Measurements from ENCODE around the gene GPC1. TPM values are rescaled to one million over a fixed set of nuclear protein-coding genes. Genes with fewer than 3 reads are reported as not detected.

GPC1 gene
- total RNA-seq, 1 donor from 2014 or later = 89.9 TPM

- H3K27me3 Mint-ChIP-seq (ENCODE audit: low read depth) = no peaks in the 10 kb centered on the region
These were observed 21.5 kb upstream of the GPC1 start for GRCh38 chr2:240413813-240414429.

GRCh38 chr2:240416821-240417220 lies 18.6 kb upstream of the GPC1 start:
- H3K4me1 Mint-ChIP-seq = peaks cover 4% of the 10 kb centered on the region
- no peaks in the 10 kb centered on the region for H3K27me3 Mint-ChIP-seq (ENCODE audit: low read depth)
- peaks cover 3% of the 10 kb centered on the region for H3K36me3 Mint-ChIP-seq (ENCODE audit: low read depth)
- no peaks in the 10 kb centered on the region for H3K9me3 Mint-ChIP-seq
- H3K4me3 Mint-ChIP-seq = no peak overlapping the region
- TF ChIP-seq, protein P1, sequence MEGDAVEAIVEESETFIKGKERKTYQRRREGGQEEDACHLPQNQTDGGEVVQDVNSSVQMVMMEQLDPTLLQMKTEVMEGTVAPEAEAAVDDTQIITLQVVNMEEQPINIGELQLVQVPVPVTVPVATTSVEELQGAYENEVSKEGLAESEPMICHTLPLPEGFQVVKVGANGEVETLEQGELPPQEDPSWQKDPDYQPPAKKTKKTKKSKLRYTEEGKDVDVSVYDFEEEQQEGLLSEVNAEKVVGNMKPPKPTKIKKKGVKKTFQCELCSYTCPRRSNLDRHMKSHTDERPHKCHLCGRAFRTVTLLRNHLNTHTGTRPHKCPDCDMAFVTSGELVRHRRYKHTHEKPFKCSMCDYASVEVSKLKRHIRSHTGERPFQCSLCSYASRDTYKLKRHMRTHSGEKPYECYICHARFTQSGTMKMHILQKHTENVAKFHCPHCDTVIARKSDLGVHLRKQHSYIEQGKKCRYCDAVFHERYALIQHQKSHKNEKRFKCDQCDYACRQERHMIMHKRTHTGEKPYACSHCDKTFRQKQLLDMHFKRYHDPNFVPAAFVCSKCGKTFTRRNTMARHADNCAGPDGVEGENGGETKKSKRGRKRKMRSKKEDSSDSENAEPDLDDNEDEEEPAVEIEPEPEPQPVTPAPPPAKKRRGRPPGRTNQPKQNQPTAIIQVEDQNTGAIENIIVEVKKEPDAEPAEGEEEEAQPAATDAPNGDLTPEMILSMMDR (conservative IDR thresholded peaks at IDR 0.05) = no peak
- no peak for DNase-seq (ENCODE audit: low read depth, low spot score)
- H3K27ac Mint-ChIP-seq (ENCODE audit: unreplicated experiment) = no peak overlapping the region

More at GRCh38 chr2:240413813-240414429, 21.5 kb upstream of the GPC1 start:
- Mint-ChIP-seq H3K36me3 (ENCODE audit: low read depth) (no peaks in the 10 kb centered on the region), H3K4me1 (peaks cover 10% of the 10 kb centered on the region), H3K9me3 (no peaks in the 10 kb centered on the region), H3K27ac (ENCODE audit: unreplicated experiment) (no peak overlapping the region), H3K4me3 (no peak overlapping the region)
- DNase-seq (ENCODE audit: low read depth, low spot score) = no peak
- TF ChIP-seq, protein P1 (conservative IDR thresholded peaks at IDR 0.05) = no peak

DNA sequence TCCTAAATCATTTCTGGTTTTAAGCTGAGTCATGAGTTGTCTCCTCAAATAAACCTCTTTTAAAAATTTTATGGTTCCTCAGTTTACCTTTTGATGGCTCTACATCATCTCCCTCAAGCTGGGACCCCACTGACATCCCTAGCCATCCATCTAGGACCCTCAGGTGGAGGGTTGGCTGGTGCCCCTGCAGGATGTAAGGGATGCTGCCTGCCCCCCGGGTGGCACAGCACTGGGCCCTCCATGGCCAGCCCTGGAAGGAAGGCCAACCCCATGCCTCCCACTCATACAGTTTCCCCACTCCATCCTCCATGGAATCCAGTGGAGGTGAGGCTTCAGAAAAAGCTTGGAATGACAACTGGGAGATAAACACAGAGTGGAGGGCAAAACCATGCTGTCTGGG lies 17.2 kb upstream of the GPC1 start:
- peaks cover 3% of the 10 kb centered on the region for H3K36me3 Mint-ChIP-seq (ENCODE audit: low read depth)
- TF ChIP-seq, protein P1 (conservative IDR thresholded peaks at IDR 0.05) = no peak
- DNase-seq (ENCODE audit: low read depth, low spot score) = no peak
- H3K27me3 Mint-ChIP-seq (ENCODE audit: low read depth) = no peaks in the 10 kb centered on the region
- H3K27ac Mint-ChIP-seq (ENCODE audit: unreplicated experiment) = no peak overlapping the region
- H3K4me3 Mint-ChIP-seq = no peak overlapping the region
- peaks cover 13% of the 10 kb centered on the region for H3K4me1 Mint-ChIP-seq
- H3K9me3 Mint-ChIP-seq = peaks cover 2% of the 10 kb centered on the region

DNA sequence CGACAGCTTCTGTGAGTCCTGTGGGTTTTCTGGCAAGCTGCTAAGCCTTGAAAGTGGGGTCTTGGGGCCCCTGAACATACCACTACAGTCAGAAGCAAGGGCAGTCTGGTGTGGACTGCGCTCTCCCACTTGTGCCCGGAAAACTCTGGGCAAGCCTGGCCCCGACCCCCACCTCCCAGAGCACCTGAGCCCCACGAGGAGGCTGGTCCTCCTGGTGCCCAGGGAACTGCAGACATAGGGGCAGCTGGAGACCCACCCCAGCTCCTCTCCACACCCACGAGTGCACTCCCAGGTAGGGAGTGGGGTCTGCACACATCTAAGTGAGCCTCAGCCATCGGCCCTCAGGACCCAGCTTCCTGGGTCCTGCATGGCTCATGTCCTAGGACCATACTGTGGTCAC lies 16.2 kb upstream of the GPC1 start:
- Mint-ChIP-seq H3K27ac (ENCODE audit: unreplicated experiment) (no peak overlapping the region), H3K4me3 (no peak overlapping the region), H3K4me1 (peaks cover 19% of the 10 kb centered on the region), H3K9me3 (peaks cover 2% of the 10 kb centered on the region), H3K27me3 (ENCODE audit: low read depth) (no peaks in the 10 kb centered on the region), H3K36me3 (ENCODE audit: low read depth) (peaks cover 3% of the 10 kb centered on the region)
- TF ChIP-seq, protein P1 (conservative IDR thresholded peaks at IDR 0.05) = no peak
- DNase-seq (ENCODE audit: low read depth, low spot score) = no peak

- H3K27me3 Mint-ChIP-seq (ENCODE audit: low read depth) = no peaks in the 10 kb centered on the region
- no peak overlapping the region for H3K27ac Mint-ChIP-seq (ENCODE audit: unreplicated experiment)
- H3K9me3 Mint-ChIP-seq = peaks cover 2% of the 10 kb centered on the region
- H3K4me3 Mint-ChIP-seq = no peak overlapping the region
- no peak for DNase-seq (ENCODE audit: low read depth, low spot score)
- peaks cover 3% of the 10 kb centered on the region for H3K36me3 Mint-ChIP-seq (ENCODE audit: low read depth)
- TF ChIP-seq, protein P1 (conservative IDR thresholded peaks at IDR 0.05) = no peak
- H3K4me1 Mint-ChIP-seq = peaks cover 19% of the 10 kb centered on the region
These were observed 15.7 kb upstream of the GPC1 start for GRCh38 chr2:240419723-240420122.

Data from neural crest cell (in vitro differentiated cells).